DOHH2 (cell line): ENCODE data around the gene ZPLD1.

Source experiments
- EZH2phosphoT487 ChIP-seq: fragments of 200-600 bp; sonication (generic); IDR thresholded peaks from 2 replicates; pipeline ENCODE4 v1.6.1; 2017; ENCODE audit warnings: borderline replicate concordance, mild to moderate bottlenecking, antibody characterized with exemption, low read length, moderate library complexity, mixed read lengths
- TF ChIP-seq, protein P1 (sequence below): fragments of 200-600 bp; sonication (generic); IDR thresholded peaks from one replicate; pipeline ENCODE4 v1.5.1; 2014; ENCODE audit warnings: antibody characterized with exemption, mild to moderate bottlenecking, low read depth, low read length; ENCODE audit not compliant: poor library complexity, severe bottlenecking

DNA sequence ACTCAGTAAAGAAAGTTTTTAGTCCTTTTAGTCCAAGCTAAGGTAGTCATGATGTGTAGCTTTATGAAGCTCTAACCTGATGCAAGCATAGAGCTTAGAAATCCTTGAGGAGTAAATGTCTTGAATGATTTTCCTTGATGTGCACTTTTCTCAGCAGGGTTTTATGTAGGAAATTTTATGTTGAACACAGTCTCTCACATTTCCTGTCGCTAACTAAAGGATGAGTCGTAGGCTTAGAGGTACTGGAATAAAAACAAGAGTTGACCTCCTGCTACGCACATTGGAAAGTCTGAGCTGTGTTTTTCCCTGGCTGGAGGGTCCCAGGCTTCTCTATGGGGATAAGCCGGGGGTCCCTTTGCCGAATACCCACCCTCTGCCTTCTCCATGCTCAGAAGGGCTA, 34.7 kb upstream of the ZPLD1 start:
- TF ChIP-seq, protein P1, sequence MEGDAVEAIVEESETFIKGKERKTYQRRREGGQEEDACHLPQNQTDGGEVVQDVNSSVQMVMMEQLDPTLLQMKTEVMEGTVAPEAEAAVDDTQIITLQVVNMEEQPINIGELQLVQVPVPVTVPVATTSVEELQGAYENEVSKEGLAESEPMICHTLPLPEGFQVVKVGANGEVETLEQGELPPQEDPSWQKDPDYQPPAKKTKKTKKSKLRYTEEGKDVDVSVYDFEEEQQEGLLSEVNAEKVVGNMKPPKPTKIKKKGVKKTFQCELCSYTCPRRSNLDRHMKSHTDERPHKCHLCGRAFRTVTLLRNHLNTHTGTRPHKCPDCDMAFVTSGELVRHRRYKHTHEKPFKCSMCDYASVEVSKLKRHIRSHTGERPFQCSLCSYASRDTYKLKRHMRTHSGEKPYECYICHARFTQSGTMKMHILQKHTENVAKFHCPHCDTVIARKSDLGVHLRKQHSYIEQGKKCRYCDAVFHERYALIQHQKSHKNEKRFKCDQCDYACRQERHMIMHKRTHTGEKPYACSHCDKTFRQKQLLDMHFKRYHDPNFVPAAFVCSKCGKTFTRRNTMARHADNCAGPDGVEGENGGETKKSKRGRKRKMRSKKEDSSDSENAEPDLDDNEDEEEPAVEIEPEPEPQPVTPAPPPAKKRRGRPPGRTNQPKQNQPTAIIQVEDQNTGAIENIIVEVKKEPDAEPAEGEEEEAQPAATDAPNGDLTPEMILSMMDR = no peak
- TF ChIP-seq EZH2phosphoT487 = no peak
